ENCODE results near the gene MSTN.

- TF ChIP-seq CTCF (conservative IDR thresholded peaks at IDR 0.05; ENCODE audit: low read depth in 2 of 2) (no peak), ZNF331 (CRISPR knock-in tag; IDR thresholded peaks at IDR 0.05; ENCODE audit: low read depth) (no peak), POLR2AphosphoS5 (IDR thresholded peaks at IDR 0.05; ENCODE audit: low read depth) (no peak)
Observed at GRCh38 chr2:190020720-190021119, 41.8 kb downstream of the MSTN start.

Data from GM23338 (cell line).